H7 (cell line): ENCODE measurements around the gene CCDC92B. TPM values are rescaled to one million over a fixed set of nuclear protein-coding genes. Genes with fewer than 3 reads are reported as not detected.
"Not testable (repeated sequence)": the region's sequence is repeated elsewhere in the genome, so short reads cannot be mapped to it uniquely, and the experiment has no call there.

ENCODE experiments used
- DNase-seq: peaks from one replicate; pipeline ENCODE4 v3.0.0; 2012
- H3K27me3 ChIP-seq: 2 replicates; pipeline ENCODE4 v1.6.0; 2011; ENCODE audit warnings: mild to moderate bottlenecking, low read length; ENCODE audit not compliant: control insufficient read depth, insufficient read depth
- H3K36me3 ChIP-seq: replicated peaks from 2 replicates; pipeline ENCODE4 v1.5.1; 2011; ENCODE audit warnings: low read length; ENCODE audit not compliant: control insufficient read depth, insufficient read depth
- H3K4me3 ChIP-seq: 2 replicates; pipeline ENCODE4 v1.5.1; 2011; ENCODE audit warnings: low read depth, mild to moderate bottlenecking, control low read depth, low read length, moderate library complexity; ENCODE audit not compliant: insufficient read depth
- total RNA-seq: library from RNA; depleted of rRNA; stranded (reverse); fragments of >200 nt; shearing (Covaris generic); gene quantifications from 2 replicates; pipeline ENCODE4 v1.2.3, GENCODE V29; 2014; rRNA removed

Gene CCDC92B
- total RNA-seq, 1 experiment from 2014 or later: 2.5 TPM

DNA sequence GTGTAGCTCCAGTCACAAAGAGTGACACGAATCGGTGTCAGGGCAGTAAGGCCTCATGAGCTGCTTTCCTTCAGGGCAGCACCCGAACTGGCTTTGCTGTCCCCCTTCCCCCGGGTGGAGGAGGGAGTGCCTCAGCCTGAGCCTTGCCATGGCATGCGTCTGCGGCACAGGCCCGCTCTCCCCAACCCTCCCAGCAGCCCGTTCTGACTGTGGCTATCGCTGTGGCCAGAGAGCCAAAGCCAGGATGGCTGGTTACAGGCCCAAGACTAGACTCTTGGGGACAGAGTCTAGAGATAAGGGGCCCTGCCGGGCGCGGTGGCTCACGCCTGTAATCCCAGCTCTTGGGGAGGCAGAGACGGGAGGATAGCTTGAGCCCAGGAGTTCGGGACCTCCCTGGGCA lies 63.8 kb downstream of the CCDC92B start:
- Histone ChIP-seq H3K36me3 (peaks cover 6% of the 10 kb centered on the region), H3K4me3 (no peak overlapping the region), H3K27me3 (no peaks in the 10 kb centered on the region)
- DNase-seq: peak; percentile 56

DNA sequence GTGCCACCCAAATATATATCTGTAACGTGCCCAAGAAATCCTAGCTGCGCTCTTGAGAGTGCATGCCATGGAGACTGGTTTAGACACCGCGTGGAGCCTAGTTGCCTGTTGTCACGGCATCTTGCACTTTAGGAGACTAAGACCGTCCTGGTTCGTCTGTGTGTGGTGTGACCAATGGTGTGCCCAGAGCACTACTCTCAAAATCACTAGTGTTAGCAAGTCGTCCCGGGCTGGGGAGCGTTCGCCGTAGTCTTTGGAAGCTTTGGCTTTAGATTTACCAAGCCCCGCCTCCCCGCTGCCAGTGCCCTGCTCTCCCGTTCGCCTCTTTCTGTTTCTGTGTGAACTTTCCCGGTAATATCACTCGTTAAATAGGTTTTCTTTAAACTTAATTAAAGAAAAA lies 64.9 kb downstream of the CCDC92B start:
- no peak overlapping the region for H3K4me3 ChIP-seq
- peak; percentile 33 for DNase-seq
- no peaks in the 10 kb centered on the region for H3K27me3 ChIP-seq
- H3K36me3 ChIP-seq: peaks cover 7% of the 10 kb centered on the region

DNA sequence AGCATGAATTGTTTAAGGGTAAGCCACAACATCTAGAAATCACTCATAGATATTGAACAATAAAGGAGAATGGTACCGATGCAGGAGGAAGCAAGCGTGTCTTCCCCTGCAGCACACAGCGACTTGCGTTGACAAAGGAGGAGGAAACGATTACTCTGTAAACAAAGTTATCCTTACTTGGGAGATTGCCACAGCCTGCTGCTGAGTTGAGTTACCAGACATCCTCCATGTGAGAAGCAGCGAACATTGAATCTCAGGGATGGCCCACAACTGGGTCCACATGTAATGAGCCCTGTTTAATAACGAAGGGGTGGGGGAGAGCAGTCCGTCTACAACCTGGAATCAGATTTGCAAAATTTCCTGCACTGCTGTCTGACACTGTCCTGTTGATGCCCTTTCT lies 65.5 kb downstream of the CCDC92B start:
- H3K36me3 ChIP-seq: peaks cover 7% of the 10 kb centered on the region
- no peaks in the 10 kb centered on the region for H3K27me3 ChIP-seq
- no peak for DNase-seq
- no peak overlapping the region for H3K4me3 ChIP-seq

DNA sequence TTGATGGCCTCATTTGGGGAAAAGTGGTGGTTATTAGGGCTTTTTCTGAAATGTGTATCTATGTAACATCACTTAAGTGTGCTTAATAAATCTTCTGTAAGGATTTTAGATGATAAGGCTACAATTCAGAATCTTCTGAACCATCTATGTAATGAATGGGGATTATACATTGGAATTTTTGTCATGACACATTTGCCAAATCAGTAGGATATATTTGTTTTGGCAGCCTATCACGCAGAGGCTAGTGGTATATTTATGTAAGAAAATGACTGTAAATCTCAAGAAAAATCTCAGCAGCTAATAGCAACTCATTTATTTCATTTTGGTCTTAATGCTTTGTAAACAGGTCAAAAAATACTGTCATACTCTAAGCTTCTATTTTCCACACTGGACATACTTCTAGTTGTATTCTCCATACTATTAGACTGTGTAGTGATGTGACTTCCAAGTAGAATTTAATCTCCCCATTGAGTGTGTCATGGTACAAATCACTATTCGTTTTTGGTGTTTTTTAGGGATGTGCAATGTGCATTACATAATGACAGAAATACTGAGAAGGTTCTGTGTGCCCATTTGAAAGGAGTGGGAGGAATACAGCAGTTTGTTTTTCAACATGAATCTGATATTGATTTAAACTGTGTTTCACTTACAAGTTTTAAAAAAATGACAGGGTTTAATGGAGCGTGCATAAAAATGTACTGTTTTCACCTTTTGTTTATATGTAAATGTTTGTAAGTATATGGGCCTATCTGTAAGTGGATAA lies 67.1 kb downstream of the CCDC92B start:
- no peak overlapping the region for H3K4me3 ChIP-seq
- no peaks in the 10 kb centered on the region for H3K27me3 ChIP-seq
- DNase-seq: no peak
- peaks cover 8% of the 10 kb centered on the region for H3K36me3 ChIP-seq

DNA sequence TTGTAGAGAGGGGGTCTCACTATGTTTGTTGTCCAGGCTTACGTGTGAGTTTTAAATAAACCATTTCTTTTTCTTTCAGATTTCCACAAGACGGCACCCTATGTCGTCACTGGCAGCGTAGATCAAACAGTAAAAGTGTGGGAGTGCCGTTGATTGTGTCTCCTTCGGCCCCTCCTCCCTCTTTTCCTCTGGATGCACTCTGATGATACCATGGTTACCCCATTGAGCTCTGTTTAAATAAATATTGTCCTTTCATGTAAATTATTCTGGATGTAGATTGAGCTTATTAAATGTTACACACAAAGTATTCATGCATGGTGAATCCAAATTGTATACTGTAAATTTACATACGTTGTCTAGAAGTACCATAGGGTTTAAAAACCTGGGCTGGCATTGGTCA lies 67.8 kb downstream of the CCDC92B start:
- H3K4me3 ChIP-seq: no peak overlapping the region
- H3K27me3 ChIP-seq: no peaks in the 10 kb centered on the region
- peaks cover 9% of the 10 kb centered on the region for H3K36me3 ChIP-seq
- DNase-seq: no peak

DNA sequence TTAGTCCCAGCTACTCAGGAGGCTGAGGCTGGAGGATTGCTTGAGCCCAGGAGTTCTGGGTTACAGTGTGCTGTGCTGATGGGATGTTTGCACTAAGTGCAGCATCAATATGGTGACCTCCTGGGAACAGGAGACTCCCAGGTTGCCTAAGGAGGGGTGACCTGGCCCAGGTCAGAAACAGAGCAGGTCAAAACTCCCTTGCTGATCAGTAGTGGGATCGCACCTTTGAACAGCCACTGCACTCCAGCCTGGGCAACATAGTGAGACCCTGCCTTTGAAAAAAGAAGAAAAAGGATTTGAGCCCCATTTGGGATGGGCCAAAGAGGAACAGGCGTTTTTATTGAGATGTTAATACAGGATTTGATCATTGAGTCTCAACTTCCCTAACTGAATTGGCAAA lies 68.5 kb downstream of the CCDC92B start:
- Histone ChIP-seq H3K36me3 (peaks cover 10% of the 10 kb centered on the region), H3K27me3 (no peaks in the 10 kb centered on the region), H3K4me3 (no peak overlapping the region)
- no peak for DNase-seq

DNA sequence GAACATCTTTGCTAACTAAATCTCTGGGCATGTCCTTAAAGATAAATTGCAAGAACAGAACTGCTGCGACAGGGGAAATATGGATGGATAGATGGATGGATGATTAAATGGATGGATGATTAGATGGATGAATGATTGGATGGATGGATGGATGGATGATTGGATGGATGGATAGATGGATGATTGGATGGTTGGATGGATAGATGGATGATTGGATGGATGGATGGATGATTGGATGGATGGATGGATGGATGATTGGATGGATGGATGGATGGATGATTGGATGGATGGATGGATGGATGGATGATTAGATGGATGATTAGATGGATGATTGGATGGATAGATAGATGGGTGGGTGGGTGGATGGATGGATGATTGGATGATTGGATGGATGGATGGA lies 70.2 kb downstream of the CCDC92B start:
- peaks cover 11% of the 10 kb centered on the region for H3K36me3 ChIP-seq
- not testable (repeated sequence) for DNase-seq, H3K4me3 ChIP-seq, H3K27me3 ChIP-seq

Other genes with a start within 250 kb of the CCDC92B start
- gene METTL16, start 237.8 kb downstream of the CCDC92B start, total RNA-seq: 21.3 and 31.6 TPM in 2 replicates
- 79.6 and 107 TPM in 2 replicates for gene PAFAH1B1, start 156.0 kb downstream of the CCDC92B start, total RNA-seq
- 131 and 148 TPM in 2 replicates for gene CLUH, start 37.9 kb downstream of the CCDC92B start, total RNA-seq
- gene RAP1GAP2, start 46.8 kb upstream of the CCDC92B start, total RNA-seq: 35.5 and 45.7 TPM in 2 replicates